Body of pancreas (tissue), 4 donors: ENCODE data around the gene CCDC172. TPM values are rescaled to one million over a fixed set of nuclear protein-coding genes. Genes with fewer than 3 reads are reported as not detected.

ENCODE experiments used
- ATAC-seq: fragments of 150-250 bp; one replicate; pipeline ENCODE4 v1.9.1; 2016
- DNase-seq, 4 donors: peaks; one replicate each; pipeline ENCODE4 v3.0.0-alpha.2; 2019
- H3K27ac ChIP-seq, 4 donors: fragments of 200-600 bp; sonication (generic); 1 replicate in 3 of 4; 2 replicates in 1 of 4; pipeline versions ENCODE4 v1.5.1 to v1.6.1; 2016 to 2019; ENCODE audit warnings: mild to moderate bottlenecking in 1 of 4, mixed read lengths in 1 of 4, moderate library complexity in 1 of 4
- H3K27me3 ChIP-seq, 2 donors: fragments of 200-600 bp; sonication (generic); one replicate each; pipeline ENCODE4 v1.6.0; 2016; ENCODE audit warnings: mild to moderate bottlenecking in 1 of 2
- H3K36me3 ChIP-seq, 2 donors: fragments of 200-600 bp; sonication (generic); replicated peaks in 1 of 2; 2 replicates each; pipeline ENCODE4 v1.5.1; 2016; ENCODE audit warnings: low read depth in 2 of 2; ENCODE audit not compliant: insufficient read depth in 1 of 2
- H3K4me1 ChIP-seq: fragments of 200-600 bp; sonication (generic); one replicate; pipeline ENCODE4 v1.6.0; 2016
- H3K4me3 ChIP-seq, 2 donors: fragments of 200-600 bp; sonication (generic); 1 replicate in 1 of 2; 2 replicates in 1 of 2; pipeline ENCODE4 v1.5.1; 2016 to 2019
- H3K9me3 ChIP-seq, 3 donors: fragments of 200-600 bp; sonication (generic); 1 replicate in 2 of 3; 2 replicates in 1 of 3; pipeline ENCODE4 v1.5.1; 2016
- POLR2A ChIP-seq, 3 donors: fragments of 450-650 bp; IDR thresholded peaks; one replicate each; pipeline ENCODE4 v1.6.1; 2016; ENCODE audit warnings: antibody characterized with exemption in 3 of 3, mild to moderate bottlenecking in 2 of 3
- WGBS, 2 donors: methylation state at CpG; one replicate each; pipeline ENCODE4 v1.1.5; 2017; 5-methylcytosine and 5-hydroxymethylcytosine counted together
- intact Hi-C: fragments of 100-400 bp; cut with DNase I; formaldehyde crosslinking; loops from one replicate; pipeline ENCODE4 v1.15.1; 2023
- total RNA-seq, 2 donors: library from RNA; depleted of rRNA; stranded (reverse); fragments of >200 nt; gene quantifications; one replicate each; pipeline ENCODE4 v1.1.0, GENCODE V29; 2016
- TF ChIP-seq, protein P1 (sequence below), 7 experiments: fragments of 450-650 bp in 4 of 7; fragments of 200-600 bp in 3 of 7; sonication (generic) in 3 of 7; IDR thresholded peaks; one replicate each; pipeline ENCODE4 v1.5.1; 2016 to 2019; ENCODE audit warnings: antibody characterized with exemption in 7 of 7

The CCDC172 gene
- total RNA-seq, 2 donors from 2014 or later, result not detected

- 75 to 77% methylated on average over 5 of the region's 5 CpGs for WGBS, 2 donors
- Histone ChIP-seq H3K4me3 (no peak overlapping the region), H3K4me1 (no peaks in the 10 kb centered on the region), H3K36me3 (no peaks in the 10 kb centered on the region), H3K9me3 (no peaks in the 10 kb centered on the region), H3K27me3 (no peaks in the 10 kb centered on the region), H3K27ac (no peak overlapping the region)
- ATAC-seq (no peak), DNase-seq (no peak)
- TF ChIP-seq POLR2A (IDR thresholded peaks at IDR 0.05), result no peak
- TF ChIP-seq, protein P1, sequence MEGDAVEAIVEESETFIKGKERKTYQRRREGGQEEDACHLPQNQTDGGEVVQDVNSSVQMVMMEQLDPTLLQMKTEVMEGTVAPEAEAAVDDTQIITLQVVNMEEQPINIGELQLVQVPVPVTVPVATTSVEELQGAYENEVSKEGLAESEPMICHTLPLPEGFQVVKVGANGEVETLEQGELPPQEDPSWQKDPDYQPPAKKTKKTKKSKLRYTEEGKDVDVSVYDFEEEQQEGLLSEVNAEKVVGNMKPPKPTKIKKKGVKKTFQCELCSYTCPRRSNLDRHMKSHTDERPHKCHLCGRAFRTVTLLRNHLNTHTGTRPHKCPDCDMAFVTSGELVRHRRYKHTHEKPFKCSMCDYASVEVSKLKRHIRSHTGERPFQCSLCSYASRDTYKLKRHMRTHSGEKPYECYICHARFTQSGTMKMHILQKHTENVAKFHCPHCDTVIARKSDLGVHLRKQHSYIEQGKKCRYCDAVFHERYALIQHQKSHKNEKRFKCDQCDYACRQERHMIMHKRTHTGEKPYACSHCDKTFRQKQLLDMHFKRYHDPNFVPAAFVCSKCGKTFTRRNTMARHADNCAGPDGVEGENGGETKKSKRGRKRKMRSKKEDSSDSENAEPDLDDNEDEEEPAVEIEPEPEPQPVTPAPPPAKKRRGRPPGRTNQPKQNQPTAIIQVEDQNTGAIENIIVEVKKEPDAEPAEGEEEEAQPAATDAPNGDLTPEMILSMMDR (IDR thresholded peaks at IDR 0.05), result no peak
- intact Hi-C loops, result no loop called here
Observed at GRCh38 chr10:116410351-116410750, 86.1 kb downstream of the CCDC172 start.

DNA sequence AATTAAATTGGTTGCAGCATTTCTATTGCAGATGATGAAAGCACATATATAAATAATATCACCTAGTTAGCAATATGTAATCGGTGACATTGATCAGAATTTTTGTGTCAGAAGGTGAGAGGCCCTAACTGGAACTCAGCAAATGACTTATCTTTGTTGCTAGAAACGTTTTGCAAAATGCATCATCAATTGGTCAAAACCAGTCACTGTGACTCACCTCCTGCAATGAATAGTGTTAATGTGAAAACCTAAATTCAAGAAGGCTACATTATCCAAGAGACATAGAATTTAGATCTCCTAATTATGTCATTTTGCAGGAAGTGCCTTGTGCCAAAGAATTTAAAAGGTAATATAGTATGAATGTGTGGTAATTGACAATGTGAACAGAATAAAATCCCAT, 93.6 kb downstream of the CCDC172 start:
- Histone ChIP-seq H3K4me3 (no peak overlapping the region), H3K4me1 (no peaks in the 10 kb centered on the region), H3K36me3 (no peaks in the 10 kb centered on the region), H3K27me3 (no peaks in the 10 kb centered on the region), H3K27ac (no peak overlapping the region), H3K9me3 (no peaks in the 10 kb centered on the region)
- TF ChIP-seq, protein P1 (IDR thresholded peaks at IDR 0.05), result no peak
- no peak for TF ChIP-seq POLR2A (IDR thresholded peaks at IDR 0.05)
- DNase-seq, result no peak
- intact Hi-C loops, result no loop called here
- no peak for ATAC-seq
- 45 to 54% methylated on average over 2 of the region's 2 CpGs for WGBS, 2 donors

GRCh38 chr10:116418389-116418788, 94.1 kb downstream of the CCDC172 start:
- ATAC-seq (no peak), DNase-seq (no peak)
- Histone ChIP-seq H3K4me3 (no peak overlapping the region), H3K36me3 (no peaks in the 10 kb centered on the region), H3K27ac (no peak overlapping the region), H3K27me3 (no peaks in the 10 kb centered on the region), H3K4me1 (no peaks in the 10 kb centered on the region), H3K9me3 (no peaks in the 10 kb centered on the region)
- 44 to 95% methylated on average over 1 of the region's 1 CpG for WGBS, 2 donors
- no peak for TF ChIP-seq POLR2A (IDR thresholded peaks at IDR 0.05)
- TF ChIP-seq, protein P1 (IDR thresholded peaks at IDR 0.05), result no peak
- intact Hi-C loops, result no loop called here

GRCh38 chr10:116421815-116422214, 97.6 kb downstream of the CCDC172 start:
- Histone ChIP-seq H3K4me3 (no peak overlapping the region), H3K9me3 (no peaks in the 10 kb centered on the region), H3K4me1 (no peaks in the 10 kb centered on the region), H3K36me3 (no peaks in the 10 kb centered on the region), H3K27ac (no peak overlapping the region), H3K27me3 (no peaks in the 10 kb centered on the region)
- ATAC-seq, result no peak
- no peak for TF ChIP-seq POLR2A (IDR thresholded peaks at IDR 0.05)
- TF ChIP-seq, protein P1 (IDR thresholded peaks at IDR 0.05), result no peak
- intact Hi-C loops, result no loop called here
- 90 to 100% methylated on average over 1 of the region's 1 CpG for WGBS, 2 donors
- no peak for DNase-seq

GRCh38 chr10:116427671-116428070, 103.4 kb downstream of the CCDC172 start, which contains the start of gene PNLIPRP3:
Gene PNLIPRP3, plus strand, starts transcription at chr10:116427847. Its CDS starts 166 bp downstream, at chr10:116428013.
- H3K9me3 ChIP-seq, result no peaks in the 10 kb centered on the region
- 25 to 44% methylated on average over 2 of the region's 2 CpGs for WGBS, 2 donors
- no peak for TF ChIP-seq POLR2A (IDR thresholded peaks at IDR 0.05)
- TF ChIP-seq, protein P1 (IDR thresholded peaks at IDR 0.05), result no peak
- no peaks in the 10 kb centered on the region for H3K36me3 ChIP-seq
- H3K27me3 ChIP-seq, result no peaks in the 10 kb centered on the region
- peaks cover 7% of the 10 kb centered on the region for H3K4me1 ChIP-seq
- DNase-seq (no peak), ATAC-seq (peak; percentile 62)
- intact Hi-C loops, result no loop called here
- H3K27ac ChIP-seq, result no peak within 1 kb of the TSS
- no peak within 1 kb of the TSS for H3K4me3 ChIP-seq
